ENCODE measurements around the gene AIP.
"Not testable (repeated sequence)": the region's sequence is repeated elsewhere in the genome, so short reads cannot be mapped to it uniquely, and the experiment has no call there.

Gene AIP

GRCh38 chr11:67506426-67507051, 23.7 kb downstream of the AIP start:
- DNase-seq (ENCODE audit: low spot score), result peak; percentile 55

DNA sequence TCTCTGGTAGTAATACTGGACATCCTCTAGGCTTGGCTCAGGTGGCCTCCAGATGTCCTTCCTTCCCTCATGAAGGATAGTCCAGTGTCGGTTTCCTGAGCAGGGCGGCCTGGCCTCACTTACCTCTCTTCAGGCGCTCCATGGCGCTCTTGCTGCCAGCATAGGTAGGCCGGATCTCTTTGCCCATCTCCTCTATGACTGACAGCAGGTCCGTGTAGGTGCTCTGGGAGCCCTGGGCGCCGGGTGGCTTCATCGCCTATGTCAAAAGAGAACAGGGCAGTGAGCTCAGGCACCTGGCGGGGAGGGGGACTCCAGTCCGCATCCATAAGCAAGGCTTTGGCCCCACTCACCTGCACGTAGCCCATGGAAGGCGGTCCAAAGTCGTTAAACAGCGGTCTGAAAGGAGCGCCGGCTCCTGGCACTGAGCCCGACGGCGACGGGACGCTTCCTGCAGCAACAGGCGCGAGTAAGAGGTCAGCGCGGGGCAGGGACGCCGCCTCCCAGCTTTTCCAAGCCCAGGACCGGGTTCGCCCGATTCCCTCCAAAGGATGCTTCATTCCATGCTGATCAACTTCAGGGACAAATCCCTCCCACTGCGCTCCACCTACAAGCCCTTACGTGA, 24.5 kb downstream of the AIP start:
- peak; percentile 68 for DNase-seq (ENCODE audit: low spot score)

- peak; percentile 92 for DNase-seq (ENCODE audit: low spot score)
Measured at GRCh38 chr11:67507864-67508485, 25.1 kb downstream of the AIP start, which contains the start of gene CDK2AP2. Gene CDK2AP2 (minus strand): TSS chr11:67508162. CDS start chr11:67508082, 80 bp downstream.

DNA sequence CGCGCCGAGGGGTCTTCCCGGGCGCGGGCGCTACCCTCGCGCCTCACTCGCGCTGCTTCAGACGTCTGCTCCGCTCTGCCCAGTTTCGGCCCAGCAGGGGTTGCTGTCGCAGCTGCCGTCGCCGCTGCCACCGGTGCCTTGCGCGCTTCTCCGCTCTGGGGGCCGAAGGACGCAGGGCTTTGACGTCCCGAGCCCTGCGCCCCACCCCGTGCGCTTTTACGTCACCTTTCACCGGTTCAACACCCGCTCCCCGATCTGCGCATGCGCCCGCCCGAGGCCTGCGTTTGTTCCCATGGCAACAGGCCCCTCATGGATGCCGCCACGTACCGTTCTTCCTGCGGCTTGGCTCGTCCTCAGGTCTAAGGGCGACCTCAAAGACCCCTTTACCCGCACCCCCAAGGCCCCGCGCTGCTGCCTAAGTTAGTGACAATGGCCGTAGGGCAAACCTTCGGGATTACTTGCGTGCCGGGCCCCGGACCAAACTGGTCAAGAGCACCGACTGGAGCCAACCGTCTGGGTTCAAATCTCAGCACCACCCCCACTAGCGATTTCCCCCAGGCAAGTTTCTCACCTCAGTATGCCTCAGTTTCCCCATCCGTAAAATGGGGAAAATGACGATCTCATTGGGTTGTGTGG, 25.8 kb downstream of the AIP start:
- DNase-seq (ENCODE audit: low spot score), result peak; percentile 95

- DNase-seq (ENCODE audit: low spot score), result no peak
Measured at GRCh38 chr11:67510023-67510345, 27.2 kb downstream of the AIP start.

- DNase-seq (ENCODE audit: low spot score), result not testable (repeated sequence)
Measured at GRCh38 chr11:67511558-67511957, 28.7 kb downstream of the AIP start.

DNA sequence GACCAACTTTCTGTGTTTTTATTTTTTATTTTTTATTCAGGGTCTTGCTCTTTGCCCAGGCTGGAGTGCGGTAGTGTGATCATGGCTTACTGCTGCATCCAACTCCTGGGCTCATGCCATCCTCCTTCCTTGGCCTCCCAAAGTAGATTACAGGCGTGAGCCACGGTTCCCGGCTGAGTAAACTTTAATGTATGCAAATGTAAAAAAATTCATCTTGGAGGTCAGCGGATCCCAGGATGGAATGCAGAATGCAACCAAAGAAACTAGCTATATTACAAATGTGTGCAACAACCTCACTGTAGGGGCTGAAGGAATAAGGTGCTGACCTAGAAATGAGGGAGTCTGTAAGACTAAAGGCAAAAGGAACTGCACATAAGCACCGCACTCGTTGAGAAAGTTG, 31.3 kb downstream of the AIP start:
- no peak for DNase-seq (ENCODE audit: low spot score)

- DNase-seq (ENCODE audit: low spot score), result no peak
Measured at GRCh38 chr11:67516806-67517205, 34.0 kb downstream of the AIP start.

DNA sequence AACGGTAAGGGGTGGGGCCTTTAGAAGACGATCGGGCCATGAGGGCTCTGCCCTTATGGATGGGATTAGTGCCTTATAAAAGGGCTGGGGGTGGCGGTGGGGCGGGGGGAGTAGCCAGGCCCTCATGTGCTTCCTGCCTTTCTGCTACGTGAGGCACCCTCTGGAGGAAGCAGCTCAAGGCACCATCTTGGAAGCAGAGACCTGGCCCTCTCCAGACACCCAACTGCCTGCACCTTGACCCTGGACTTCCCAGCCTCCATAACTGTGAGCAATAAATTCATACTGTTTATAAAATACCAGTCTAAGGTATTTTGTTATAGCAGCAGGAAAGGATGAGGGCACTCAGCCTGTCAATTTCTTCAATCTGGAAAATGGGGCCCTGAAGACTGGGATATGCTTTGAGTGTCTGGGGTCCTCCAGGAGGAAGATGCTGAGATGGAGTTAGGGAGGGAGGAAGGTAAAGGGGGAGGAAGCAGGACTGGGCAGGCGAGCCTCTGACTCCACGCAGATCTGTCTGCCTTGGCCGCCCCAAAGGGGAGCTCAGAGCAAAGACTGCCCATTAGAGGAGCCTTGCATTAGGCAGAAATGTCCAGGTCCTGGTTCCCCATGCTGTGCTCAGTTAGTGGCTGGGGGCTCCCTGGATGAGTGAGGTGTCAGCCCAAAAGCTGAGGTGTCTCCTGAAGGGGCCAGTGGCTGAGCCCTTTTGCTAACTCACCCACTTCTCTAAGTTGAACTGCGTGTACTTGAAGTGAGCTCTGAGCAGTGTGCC, 35.1 kb downstream of the AIP start:
- no peak for DNase-seq (ENCODE audit: low spot score)

DNA sequence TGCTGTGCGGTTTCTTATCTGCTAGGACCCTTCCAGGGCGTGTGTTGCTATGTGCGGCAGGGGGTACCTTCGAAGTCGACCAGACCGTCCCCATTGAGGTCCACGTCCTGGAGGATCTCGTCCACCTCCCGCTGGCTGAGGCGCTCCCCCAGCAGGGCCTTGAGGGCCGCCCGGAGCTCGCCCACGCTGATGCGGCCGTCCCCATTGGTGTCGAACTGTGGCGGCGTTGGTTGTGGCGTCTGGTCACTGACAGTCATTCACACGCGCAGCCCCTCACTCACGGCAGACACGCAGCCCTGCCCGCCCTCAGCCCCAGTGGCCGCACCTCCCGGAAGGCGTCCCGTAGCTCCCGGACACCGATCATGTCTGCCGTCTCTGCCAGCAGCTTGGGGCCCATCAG, 36.9 kb downstream of the AIP start:
- DNase-seq (ENCODE audit: low spot score), result no peak

GRCh38 chr11:67520856-67521824, 38.3 kb downstream of the AIP start:
- DNase-seq (ENCODE audit: low spot score), result no peak

- no peak for DNase-seq (ENCODE audit: low spot score)
Measured at GRCh38 chr11:67521924-67522323, 39.1 kb downstream of the AIP start.

DNA sequence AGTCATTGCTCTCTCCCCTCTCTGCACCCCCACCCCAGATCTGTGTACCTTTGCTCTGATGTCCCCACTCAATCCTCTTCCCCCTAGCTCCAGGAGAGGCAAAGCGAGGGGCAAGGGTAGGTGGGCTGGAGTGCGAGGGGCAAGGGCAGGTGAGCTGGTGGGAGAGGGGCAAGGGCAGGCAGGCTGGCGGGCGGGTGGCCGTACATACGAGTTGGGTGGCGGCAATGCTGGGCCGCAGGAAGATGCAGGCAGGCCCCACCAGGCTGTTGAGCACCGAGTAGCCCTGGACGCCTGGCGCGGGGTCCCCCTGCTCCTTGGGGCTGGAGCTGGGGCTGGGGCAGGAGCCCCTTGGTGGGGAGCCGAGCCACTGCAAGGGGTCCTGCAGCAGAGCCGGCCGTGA, 39.5 kb downstream of the AIP start:
- no peak for DNase-seq (ENCODE audit: low spot score)

- DNase-seq (ENCODE audit: low spot score), result no peak
Measured at GRCh38 chr11:67522844-67523555, 40.2 kb downstream of the AIP start, which contains the start of gene CABP2. Gene CABP2 (minus strand): TSS chr11:67523446. CDS start chr11:67523326, 120 bp downstream.

DNA sequence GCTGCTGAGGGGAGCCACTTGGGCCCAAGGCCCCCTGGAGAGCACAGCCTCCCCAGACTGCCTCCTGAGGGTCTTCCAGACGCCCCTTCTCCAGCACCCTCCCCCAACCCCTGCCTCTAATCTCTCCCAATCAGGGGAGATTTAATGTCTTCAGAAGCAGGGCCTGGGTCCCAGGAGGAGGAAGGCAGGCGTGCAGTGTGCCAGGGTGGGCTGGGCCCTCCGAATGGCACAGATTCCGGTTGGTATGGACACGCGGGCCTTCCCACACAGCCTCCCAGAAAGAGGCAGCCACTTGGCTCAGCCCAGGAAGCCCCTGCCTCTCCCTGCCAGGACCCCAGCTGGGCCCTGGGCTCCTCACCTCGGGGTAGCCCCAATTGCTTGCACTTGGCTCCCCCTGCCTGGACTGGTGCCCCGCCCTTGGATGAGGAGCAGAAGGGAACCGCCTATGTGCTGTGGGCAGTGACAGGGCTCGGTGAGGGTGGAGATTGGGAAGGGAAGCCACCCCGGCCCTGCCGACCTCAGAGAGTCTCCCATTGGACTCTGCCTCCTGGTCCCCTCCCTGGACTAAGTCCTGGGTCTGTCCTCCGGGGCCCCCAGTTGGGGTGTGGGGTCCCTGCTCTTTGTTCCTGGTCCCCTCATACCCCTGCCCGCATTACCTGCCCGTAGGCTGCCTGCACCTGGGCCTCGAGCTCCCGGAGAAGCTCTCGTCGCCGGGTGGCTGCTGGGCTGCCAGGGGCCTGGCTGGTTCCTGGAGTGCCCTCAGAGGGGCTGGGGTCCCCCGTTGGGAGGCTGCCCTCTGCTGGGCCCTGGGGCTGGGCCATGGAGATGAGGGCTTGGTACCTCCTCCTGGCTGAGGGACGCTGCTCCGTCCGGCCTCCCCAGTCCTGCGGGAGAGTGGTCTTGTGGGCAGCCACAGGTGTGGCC, 41.0 kb downstream of the AIP start:
- DNase-seq (ENCODE audit: low spot score), result no peak

GRCh38 chr11:67524480-67524808, 41.6 kb downstream of the AIP start:
- DNase-seq (ENCODE audit: low spot score), result no peak

- DNase-seq (ENCODE audit: low spot score), result no peak
Measured at GRCh38 chr11:67525275-67525976, 42.6 kb downstream of the AIP start.

DNA sequence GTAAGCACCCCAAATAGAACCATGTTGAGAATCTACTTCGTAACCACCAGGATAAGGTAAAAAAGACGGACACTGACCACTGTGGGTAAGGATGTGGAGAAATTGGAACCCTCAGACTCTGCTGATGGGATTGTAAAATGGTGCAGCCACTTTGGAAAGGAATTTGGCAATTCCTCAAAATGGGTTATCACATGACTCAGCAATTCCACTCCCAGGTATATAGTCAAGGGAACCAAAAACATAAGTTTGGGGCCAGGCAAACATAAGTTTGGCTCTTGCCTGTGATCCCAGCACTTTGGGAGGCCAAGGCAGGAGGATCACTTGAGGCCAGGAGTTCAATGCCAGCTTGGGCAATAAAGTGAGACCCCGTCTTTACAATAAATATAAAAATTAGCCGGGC, 45.5 kb downstream of the AIP start:
- DNase-seq (ENCODE audit: low spot score), result no peak

DNA sequence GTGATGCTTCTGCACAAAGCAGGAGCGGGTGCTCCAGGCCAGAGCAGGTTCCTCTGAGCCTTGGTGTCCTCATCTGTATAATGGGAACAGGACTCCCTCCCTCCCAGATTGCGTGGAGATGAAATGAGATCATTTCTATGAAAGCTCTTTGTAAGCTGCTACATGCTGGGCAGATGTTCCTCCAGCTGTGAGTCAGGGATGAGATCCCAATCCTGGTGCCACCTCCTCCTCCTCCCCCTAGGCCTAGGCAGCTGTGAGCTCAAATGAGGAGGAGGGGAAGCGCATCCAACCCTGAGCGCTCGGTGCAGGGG, 47.4 kb downstream of the AIP start:
- DNase-seq (ENCODE audit: low spot score), result no peak

Data from left forelimb (tissue), 1 donor.